Measurements from ENCODE around the gene LLGL2.

LLGL2 gene

DNA sequence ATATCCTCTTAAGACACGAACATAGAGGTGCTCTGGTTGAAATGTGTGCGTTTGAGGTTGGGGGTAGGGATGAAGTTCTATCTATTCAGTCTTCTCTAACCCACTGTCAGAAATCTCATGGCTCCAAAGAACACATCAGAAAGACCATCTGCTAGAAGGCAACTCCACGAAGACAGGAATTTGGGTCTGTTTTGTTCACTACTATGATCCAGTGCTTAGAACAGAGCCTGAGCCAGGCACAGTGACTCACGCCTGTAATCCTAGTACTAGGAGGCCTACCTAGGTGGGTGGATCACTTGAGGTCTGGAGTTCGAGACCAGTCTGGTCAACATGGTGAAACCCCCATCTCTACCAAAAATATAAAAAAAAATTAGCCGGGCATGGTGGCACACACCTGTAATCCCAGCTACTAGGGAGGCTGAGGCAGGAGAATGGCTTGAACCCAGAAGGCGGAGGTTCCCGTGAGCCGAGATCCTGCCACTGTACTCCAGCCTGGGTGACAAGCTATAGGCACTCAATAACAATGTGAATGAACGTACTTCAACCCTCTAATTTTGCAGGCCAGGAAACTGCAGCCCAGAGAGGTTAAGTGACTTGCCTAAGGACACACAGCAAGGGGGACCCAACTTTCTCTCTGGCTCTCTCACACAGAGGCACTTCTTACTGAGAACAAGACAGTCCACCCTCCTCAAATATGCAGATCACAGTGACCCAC lies 12.4 kb upstream of the LLGL2 start:
- Histone ChIP-seq H3K4me2 (peak overlapping the region; percentile 97), H3K27ac (peak overlapping the region; percentile 91), H3K4me3 (peak overlapping the region; percentile 97)

DNA sequence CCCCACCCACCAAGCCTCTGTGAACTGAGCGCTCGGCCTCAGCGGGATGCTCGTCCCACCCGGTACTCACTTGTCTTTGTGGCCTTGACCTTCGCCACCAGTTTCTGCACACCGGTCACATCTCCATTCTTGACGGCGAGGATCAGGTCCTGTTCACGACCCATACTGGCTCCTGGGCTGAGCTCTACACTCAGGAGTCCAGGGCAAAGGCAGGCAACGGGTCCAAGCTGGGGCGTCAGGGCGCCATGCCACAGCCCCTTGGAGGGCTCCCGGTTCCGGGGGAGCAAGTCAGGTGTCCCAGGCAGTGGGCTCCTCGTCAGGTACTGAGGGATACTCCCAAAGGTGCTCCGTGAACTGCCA lies 11.9 kb upstream of the LLGL2 start:
- Histone ChIP-seq H3K9ac (peak overlapping the region; percentile 91), H3K27ac (peak overlapping the region; percentile 91), H3K27me3 (no peaks in the 10 kb centered on the region), H3K9me3 (no peaks in the 10 kb centered on the region), H4K20me1 (peaks cover 80% of the 10 kb centered on the region), H3K4me1 (peaks cover 74% of the 10 kb centered on the region), H3K36me3 (peaks cover 51% of the 10 kb centered on the region), H3K4me3 (peak overlapping the region; percentile 97), H3K4me2 (peak overlapping the region; percentile 97)
- no peak for TF ChIP-seq Cebpa-rat (IDR thresholded peaks at IDR 0.05)

More for the DNA sequence above, 12.4 kb upstream of the LLGL2 start:
- no peak for TF ChIP-seq Cebpa-rat (IDR thresholded peaks at IDR 0.05)
- H3K9ac ChIP-seq, result peak overlapping the region; percentile 91
- peaks cover 80% of the 10 kb centered on the region for H4K20me1 ChIP-seq
- H3K9me3 ChIP-seq, result no peaks in the 10 kb centered on the region
- H3K36me3 ChIP-seq, result peaks cover 55% of the 10 kb centered on the region
- peaks cover 74% of the 10 kb centered on the region for H3K4me1 ChIP-seq
- no peaks in the 10 kb centered on the region for H3K27me3 ChIP-seq

DNA sequence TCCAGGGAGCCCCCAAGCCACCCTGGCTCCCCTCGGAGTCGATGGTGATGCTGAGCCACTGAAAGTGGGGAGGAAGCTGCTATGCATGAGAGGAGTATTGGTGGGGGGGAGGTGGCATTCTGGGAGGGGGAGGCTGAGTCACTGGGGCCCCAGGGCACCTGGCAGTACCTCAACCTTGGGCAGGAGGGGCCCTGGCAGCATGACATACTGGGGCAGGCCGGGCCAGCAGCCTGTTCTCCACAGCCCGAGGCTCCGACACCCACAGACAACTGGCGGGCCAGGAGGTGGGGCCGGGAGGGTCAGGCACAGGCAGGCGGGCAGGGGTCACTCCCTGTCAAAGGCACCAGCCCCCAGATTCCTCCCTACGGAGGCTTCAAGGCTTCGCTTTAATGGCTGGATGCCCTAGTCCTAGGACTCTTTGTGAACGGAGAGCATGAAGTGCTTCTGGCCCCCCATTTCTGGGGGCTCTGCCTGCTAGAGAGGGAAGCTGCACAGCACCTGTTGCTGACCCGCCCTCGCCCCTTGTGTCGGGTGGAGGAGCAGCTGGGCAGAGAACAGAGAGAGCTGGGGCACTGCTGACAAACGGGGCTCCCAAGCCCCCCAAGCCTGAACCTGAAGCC lies 11.1 kb upstream of the LLGL2 start:
- peak overlapping the region; percentile 97 for H3K4me3 ChIP-seq
- no peaks in the 10 kb centered on the region for H3K27me3 ChIP-seq
- TF ChIP-seq Cebpa-rat (IDR thresholded peaks at IDR 0.05), result no peak
- H3K9ac ChIP-seq, result peak overlapping the region; percentile 91
- peaks cover 51% of the 10 kb centered on the region for H3K36me3 ChIP-seq
- H3K4me1 ChIP-seq, result peaks cover 70% of the 10 kb centered on the region
- H3K4me2 ChIP-seq, result peak overlapping the region; percentile 97
- peaks cover 79% of the 10 kb centered on the region for H4K20me1 ChIP-seq
- no peaks in the 10 kb centered on the region for H3K9me3 ChIP-seq
- peak overlapping the region; percentile 91 for H3K27ac ChIP-seq

DNA sequence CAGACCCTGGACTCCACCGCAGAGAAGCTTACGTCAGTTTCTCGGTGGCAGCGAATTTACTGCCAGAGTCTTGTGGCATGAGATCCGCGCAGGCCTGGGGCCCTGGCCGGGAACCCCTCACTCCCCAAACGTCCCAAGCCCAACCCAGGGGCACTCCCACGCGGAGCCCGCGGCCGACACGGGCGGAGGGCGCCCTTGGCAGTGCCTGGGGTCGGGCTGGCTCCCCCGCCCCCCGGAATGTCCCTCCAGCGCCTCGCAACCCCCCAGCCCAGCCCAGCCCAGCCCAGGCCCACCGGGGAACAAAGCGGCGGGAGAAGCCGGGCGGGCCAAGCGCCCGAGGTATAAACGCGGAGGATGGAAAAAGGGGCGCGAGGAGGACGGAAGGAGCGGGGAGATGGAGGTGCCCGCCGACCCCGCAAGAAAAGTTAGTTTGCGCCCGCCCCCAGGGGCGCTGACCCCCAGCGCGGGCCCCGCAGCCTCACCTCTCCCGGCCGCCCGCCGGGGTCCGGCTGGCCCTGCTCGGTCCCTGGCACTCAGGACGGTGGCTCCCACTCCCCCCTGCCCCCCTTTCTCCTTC lies 10.5 kb upstream of the LLGL2 start:
- Histone ChIP-seq H3K36me3 (peaks cover 51% of the 10 kb centered on the region), H3K4me3 (peak overlapping the region; percentile 97), H3K4me1 (peaks cover 64% of the 10 kb centered on the region), H3K4me2 (peak overlapping the region; percentile 97), H3K27ac (peak overlapping the region; percentile 91), H4K20me1 (peaks cover 73% of the 10 kb centered on the region), H3K9ac (peak overlapping the region; percentile 91), H3K27me3 (no peaks in the 10 kb centered on the region), H3K9me3 (no peaks in the 10 kb centered on the region)
- no peak for TF ChIP-seq Cebpa-rat (IDR thresholded peaks at IDR 0.05)

DNA sequence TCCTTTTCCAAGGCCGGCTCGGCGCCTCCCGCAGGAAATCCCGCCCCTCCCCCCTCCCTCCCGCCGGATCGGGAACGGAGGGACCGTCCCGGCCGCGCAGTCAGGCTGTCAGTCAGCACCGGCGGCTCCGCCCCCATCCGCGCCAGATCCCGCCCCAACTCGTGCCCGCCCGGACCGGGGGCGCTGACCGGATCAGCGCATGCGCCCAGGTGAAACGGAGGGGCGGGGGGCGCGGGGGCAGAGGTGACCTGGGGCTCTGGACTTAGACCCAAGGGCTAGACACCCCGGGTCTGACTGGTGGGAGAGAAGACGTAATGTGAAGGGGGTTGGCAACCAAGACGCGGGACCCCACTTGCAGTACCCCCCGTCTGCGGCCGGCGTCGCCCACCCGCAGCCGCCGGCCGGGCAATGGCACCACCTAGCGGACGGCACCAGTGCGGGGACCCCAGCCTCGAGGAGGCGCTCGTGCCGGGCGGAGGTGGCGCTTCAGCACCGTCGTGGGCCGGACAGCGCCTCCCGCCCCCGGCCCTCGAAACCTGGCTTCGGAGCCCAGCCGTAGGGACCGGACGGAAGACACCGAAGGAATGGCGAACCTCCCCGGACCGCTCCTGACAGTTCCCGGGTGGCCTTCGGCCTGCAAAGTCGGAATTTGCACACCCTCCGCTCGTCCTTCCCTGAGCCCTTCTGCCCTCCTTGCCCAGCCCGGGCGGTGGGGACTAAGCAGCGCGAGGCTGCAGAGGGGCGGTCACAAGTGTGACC lies 9.8 kb upstream of the LLGL2 start, which contains the start of gene CASKIN2:
Gene CASKIN2 (minus strand): TSS at position 42 of the 759 bp plus-strand sequence. CDS start 1,733 bp downstream, outside the sequence.
- Histone ChIP-seq H3K4me3 (peak within 1 kb of the TSS; percentile 97), H3K4me2 (peak within 1 kb of the TSS; percentile 97), H3K27me3 (no peaks in the 10 kb centered on the region), H3K27ac (peak within 1 kb of the TSS; percentile 91), H3K9me3 (no peaks in the 10 kb centered on the region), H4K20me1 (peaks cover 66% of the 10 kb centered on the region), H3K36me3 (peaks cover 51% of the 10 kb centered on the region), H3K4me1 (peaks cover 57% of the 10 kb centered on the region), H3K9ac (peak within 1 kb of the TSS; percentile 91)
- TF ChIP-seq Cebpa-rat (IDR thresholded peaks at IDR 0.05), result no peak

DNA sequence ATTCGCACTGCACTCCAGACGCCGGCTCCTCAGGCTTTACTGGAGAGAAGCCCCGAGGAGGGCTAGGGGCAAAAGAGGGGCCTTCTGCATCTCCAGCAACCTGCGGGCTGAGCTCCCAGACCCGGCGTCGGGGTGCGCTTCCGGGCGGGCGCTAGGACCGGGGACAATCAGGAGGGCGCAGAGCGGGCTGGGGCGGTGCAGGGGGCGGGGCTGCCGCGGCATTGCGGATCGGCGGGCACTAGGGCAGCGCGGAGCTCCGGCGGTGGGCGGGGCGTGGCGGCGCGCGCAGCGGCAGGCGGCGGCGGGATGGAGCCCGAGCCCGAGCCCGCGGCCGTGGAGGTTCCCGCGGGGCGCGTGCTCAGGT lies 9.3 kb upstream of the LLGL2 start, which contains the start of gene TSEN54:
Gene TSEN54 (plus strand): TSS at position 274 of the 364 bp plus-strand sequence. CDS start 33 bp downstream, at position 307.
- H3K27me3 ChIP-seq, result no peaks in the 10 kb centered on the region
- H3K27ac ChIP-seq, result peak within 1 kb of the TSS; percentile 91
- TF ChIP-seq Cebpa-rat (IDR thresholded peaks at IDR 0.05), result no peak
- peaks cover 52% of the 10 kb centered on the region for H3K4me1 ChIP-seq
- H3K4me3 ChIP-seq, result peak within 1 kb of the TSS; percentile 97
- no peaks in the 10 kb centered on the region for H3K9me3 ChIP-seq
- H4K20me1 ChIP-seq, result peaks cover 61% of the 10 kb centered on the region
- H3K4me2 ChIP-seq, result peak within 1 kb of the TSS; percentile 97
- peaks cover 50% of the 10 kb centered on the region for H3K36me3 ChIP-seq
- H3K9ac ChIP-seq, result peak within 1 kb of the TSS; percentile 91

DNA sequence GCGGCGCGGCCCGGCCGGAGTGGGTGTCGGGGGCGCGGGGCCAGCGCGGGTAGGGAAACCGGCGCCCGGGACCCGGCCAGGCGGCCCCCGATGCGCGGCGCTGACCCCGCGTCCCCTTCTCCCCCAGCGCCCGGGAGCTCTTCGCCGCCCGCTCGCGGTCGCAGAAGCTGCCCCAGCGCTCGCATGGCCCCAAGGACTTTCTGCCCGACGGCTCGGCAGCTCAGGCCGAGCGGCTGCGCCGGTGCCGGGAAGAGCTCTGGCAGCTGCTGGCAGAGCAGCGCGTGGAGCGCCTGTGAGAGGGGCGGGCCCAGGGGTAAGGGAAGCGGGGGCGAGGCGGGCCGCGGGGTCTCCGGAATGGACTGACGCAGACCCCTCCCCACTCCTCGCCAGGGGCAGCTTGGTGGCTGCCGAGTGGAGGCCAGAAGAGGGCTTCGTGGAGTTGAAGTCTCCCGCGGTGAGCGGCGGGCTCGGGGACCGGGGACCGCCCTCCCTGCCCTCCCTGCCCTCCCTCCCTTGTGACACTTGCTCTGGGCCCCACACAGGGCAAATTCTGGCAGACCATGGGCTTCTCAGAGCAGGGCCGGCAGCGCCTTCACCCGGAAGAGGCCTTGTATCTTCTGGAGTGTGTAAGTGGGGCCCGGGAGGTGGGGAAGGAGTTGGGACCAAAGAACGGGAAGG lies 8.7 kb upstream of the LLGL2 start:
- Histone ChIP-seq H3K9me3 (no peaks in the 10 kb centered on the region), H3K36me3 (peaks cover 50% of the 10 kb centered on the region), H3K4me2 (peak overlapping the region; percentile 97), H3K9ac (peak overlapping the region; percentile 86), H3K4me1 (peaks cover 47% of the 10 kb centered on the region), H3K27ac (peak overlapping the region; percentile 71), H3K27me3 (no peaks in the 10 kb centered on the region), H3K4me3 (peak overlapping the region; percentile 97), H4K20me1 (peaks cover 55% of the 10 kb centered on the region)
- TF ChIP-seq Cebpa-rat (IDR thresholded peaks at IDR 0.05), result no peak

DNA sequence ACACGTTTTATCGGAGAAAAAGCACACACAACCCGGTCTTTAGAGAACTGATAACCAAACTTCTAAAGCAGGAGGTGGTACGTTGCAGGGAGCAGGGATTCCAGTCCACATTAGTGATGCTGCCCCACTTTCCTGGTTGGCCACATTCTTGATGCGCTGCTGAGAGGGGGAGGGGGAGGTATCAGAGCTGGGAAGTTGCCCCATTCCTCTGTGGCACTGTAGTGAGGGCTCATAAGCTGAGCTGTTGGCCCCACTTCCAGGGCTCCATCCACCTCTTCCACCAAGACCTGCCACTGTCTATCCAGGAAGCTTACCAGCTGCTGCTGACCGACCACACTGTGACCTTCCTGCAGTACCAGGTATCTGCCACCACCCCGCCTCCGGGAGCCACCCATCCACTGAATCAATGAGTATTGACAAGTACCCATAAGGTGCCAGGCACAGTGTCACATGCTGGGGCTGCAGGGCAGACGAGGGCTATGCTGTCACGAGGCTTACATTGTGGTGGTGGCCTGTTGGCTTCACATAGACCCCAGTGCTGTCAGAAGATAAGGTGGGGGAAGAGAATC lies 8.1 kb upstream of the LLGL2 start:
- Histone ChIP-seq H3K9me3 (no peaks in the 10 kb centered on the region), H3K27me3 (no peaks in the 10 kb centered on the region), H4K20me1 (peaks cover 54% of the 10 kb centered on the region), H3K27ac (peak overlapping the region; percentile 71), H3K4me3 (peak overlapping the region; percentile 97), H3K4me1 (peaks cover 40% of the 10 kb centered on the region), H3K36me3 (peaks cover 50% of the 10 kb centered on the region), H3K9ac (peak overlapping the region; percentile 86), H3K4me2 (peak overlapping the region; percentile 97)
- TF ChIP-seq Cebpa-rat (IDR thresholded peaks at IDR 0.05), result no peak

DNA sequence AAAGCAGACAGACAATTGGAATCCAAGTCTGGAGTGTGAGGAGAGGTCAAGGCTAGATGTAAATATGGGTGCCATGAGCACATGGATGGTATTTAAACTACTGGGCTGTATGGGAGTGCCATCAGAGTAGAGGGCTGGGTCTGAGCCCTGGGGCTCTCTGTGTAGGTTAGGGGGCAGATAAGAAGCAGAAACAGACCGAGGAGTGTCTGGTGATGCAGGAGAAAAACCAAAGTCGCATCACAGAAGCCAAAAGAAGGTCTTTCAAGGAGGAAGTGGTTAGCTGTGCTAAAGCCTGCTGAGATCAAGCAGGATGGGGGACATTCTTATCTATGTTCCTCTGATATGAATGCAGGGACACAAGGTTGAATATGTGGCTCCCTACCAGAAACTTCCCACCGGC lies 7.3 kb upstream of the LLGL2 start:
- Histone ChIP-seq H3K27ac (no peak overlapping the region), H3K9ac (peak overlapping the region; percentile 0; the same call in 1 of the 2 replicates), H3K4me2 (peak overlapping the region; percentile 97), H3K4me3 (no peak overlapping the region), H3K27me3 (no peaks in the 10 kb centered on the region), H4K20me1 (peaks cover 47% of the 10 kb centered on the region), H3K4me1 (peaks cover 32% of the 10 kb centered on the region), H3K9me3 (no peaks in the 10 kb centered on the region), H3K36me3 (peaks cover 53% of the 10 kb centered on the region)
- no peak for TF ChIP-seq Cebpa-rat (IDR thresholded peaks at IDR 0.05)

Measured in BLaER1 (cell line).